NCI-H146 treated with DMSO at 0.1 percent for 48 hours (cell line): ENCODE data around the gene TMEM131L.
"Not testable (repeated sequence)": the region's sequence is repeated elsewhere in the genome, so short reads cannot be mapped to it uniquely, and the experiment has no call there.

Experiments used
- DNase-seq: peaks from one replicate; lab custom pipeline; 2025; ENCODE audit not compliant: unreplicated experiment; lab: John Stamatoyannopoulos, UW

Gene TMEM131L

GRCh38 chr4:153502584-153502983 lies 36.4 kb downstream of the TMEM131L start:
- no peak for DNase-seq

DNA sequence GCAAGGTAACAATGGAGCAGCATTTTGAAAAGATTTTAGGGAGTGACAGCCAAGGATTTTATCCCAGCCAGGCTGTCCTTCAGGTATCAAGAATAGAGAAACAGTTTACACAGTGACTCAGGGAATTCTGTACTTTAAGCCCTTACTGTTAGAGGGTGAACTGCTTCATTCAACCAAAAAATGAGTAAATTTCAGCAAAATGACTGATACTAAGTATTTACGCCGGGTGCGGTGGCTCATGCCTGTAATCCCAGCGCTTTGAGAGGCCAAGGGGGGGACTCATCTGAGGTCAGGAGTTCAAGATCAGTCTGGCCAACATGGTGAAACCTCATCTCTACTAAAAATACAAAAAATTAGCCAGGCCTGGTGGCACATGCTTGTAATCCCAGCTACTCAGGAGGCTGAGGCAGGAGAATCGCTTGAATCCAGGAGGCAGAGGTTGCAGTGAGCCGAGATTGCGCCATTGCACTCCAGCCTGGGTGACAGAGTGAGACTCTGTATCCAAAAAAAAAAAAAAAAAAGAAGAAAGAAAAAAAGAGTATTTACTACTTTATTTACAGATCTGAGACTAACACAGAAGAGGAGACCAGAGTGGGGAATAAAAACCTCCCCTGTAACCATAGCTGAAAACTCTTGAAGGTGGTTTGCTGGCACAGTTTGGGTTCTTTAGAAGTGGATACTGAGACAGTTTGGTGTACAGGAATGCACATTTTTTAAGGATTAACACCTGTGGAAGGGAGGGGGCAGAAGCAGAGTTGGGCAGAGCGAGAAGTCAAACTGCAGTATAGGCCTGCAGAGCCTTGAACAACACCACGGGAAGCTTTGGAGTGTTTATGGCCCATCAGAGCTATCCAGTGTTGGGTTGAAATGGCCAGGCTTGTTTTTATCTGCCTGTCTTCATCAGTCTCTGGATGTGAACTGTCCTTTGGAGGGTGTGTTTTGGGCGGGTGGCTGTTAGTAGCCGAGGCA lies 40.5 kb downstream of the TMEM131L start:
- no peak for DNase-seq

DNA sequence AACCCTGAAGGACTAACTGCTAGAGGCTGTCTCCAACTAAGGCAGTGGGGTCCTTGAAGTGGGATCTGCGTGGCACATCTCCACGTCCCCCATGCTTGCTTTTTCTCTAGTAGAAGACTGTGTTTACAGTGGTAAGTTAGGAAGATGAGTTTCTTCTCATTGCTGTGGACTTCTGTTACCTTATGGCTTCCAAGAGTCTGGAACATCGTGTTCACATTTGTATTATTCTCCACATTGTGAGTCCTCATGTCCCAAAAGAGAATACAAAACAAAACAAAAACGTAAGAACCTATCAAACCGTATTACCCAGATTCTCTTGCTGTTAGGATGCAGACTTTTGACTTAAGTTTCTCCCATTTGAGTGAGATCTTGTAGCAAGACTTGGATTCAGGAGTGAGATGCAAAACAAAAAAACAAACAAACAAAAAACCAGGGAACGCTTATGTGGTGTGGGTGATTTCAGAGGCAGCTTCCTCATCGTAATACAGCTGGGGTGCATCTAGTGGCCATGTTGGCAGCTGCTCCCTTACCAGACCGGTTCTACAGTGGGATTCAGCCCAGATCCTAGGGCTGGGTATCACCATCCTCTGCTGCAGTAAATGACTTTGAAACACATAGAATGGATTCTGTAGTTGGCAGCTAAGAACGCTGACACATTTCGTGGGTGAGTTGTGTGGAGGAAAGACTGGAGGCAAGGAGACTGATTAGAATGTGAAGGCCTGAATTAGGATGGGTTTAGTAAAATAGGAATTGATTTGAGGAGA lies 41.3 kb downstream of the TMEM131L start:
- no peak for DNase-seq

GRCh38 chr4:153509212-153509611 lies 43.1 kb downstream of the TMEM131L start:
- DNase-seq: not testable (repeated sequence)

DNA sequence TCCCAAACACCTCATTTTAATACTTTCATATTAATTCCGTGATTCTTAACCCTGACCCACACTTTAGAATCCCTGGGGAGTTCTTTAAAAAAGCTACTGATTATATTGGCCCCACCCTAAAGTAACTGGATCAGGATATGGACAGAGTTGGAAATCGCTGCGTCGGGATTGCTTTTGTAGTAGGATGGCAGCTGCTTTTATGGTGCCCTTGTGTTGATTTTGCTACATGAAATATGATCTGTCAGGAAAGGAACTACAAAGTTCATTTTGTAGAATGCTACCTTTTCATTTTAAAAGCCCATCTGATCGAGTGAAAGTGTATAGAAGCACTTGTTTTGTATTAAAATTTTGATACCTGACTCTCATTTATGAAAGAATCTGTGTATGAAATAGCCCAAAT lies 43.6 kb downstream of the TMEM131L start:
- DNase-seq: no peak

- no peak for DNase-seq
Measured at GRCh38 chr4:153510252-153511001, 44.3 kb downstream of the TMEM131L start.

DNA sequence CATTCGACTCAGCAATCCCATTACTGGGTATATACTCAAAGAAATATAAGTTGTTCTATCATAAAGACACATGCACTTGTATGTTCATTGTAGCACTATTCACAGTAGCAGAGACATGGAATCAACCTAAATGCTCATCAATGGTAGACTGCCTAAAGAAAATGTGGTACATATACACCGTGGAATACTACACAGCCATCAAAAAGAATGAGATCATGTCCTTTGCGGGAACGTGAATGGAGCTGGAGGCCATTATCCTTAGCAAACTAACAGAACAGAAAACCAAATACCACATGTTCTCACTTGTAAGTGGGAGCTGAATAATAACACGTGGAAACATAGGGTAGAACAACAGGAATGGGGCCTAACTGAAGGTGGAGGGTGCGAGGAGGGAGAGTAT lies 44.9 kb downstream of the TMEM131L start:
- DNase-seq: no peak

GRCh38 chr4:153512162-153512852 lies 46.1 kb downstream of the TMEM131L start:
- no peak for DNase-seq

- DNase-seq: no peak
Measured at GRCh38 chr4:153512952-153513500, 46.9 kb downstream of the TMEM131L start.

DNA sequence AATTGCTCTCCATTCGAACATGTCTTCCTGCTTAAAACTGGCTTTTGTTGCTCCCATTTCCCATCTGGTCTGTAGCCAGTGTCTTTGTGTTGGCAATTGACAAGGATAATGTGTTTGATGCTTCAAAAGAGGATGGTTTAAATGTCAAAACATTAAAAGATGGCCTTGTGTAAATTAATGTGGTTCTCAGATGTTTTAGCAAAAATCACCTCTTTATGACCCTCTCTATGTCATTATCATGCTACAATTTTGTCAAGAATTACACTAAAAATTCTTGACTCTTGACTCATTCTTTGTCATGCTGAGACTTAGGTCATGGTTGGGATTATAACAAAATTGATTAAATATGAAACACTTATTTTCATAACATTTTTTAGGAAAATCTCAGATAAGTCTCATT lies 47.4 kb downstream of the TMEM131L start:
- DNase-seq: no peak

DNA sequence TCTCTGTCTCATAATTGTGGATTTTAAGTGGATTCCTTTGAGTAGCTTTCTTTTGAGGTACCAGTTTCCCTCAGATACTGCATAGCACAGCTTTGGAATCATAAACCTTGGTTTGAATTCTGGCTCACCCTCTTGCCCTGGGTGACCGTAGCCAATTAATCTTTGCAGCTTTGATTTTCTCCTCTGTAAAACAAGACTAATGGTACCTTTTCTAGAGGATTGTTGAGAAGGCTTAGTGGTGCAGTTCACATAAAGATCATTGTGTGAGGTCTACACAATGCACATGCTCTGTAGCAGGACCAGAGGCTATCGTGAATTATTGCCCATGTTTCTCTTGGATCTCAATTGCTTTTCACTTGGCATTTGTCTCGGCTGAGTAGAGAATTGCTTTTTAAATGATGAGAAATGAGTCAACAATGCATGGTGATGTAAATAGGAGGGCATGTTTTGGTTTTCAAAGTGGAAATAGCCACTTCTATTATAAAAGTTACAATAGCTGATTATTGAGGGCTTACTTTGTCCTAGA lies 47.9 kb downstream of the TMEM131L start:
- DNase-seq: no peak

GRCh38 chr4:153514688-153515426 lies 48.7 kb downstream of the TMEM131L start:
- no peak for DNase-seq

DNA sequence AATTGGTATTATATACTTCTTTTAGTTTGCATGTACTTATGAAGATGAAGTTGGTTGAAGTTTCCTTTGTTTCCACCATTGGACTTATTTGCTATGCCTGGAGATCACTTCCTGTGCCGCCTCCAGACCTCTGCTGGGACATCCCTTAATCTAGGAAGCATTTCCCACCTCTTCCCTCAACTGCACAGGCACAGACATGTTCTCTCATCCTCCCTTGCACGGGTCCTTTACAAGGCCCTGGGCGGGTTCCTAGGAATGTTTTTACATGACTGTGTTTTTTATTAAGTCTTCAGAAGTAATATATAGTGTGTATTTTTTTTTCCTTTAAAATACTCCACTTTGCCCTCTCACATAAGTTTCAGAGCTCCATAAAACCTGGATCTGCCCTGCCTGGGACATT lies 51.0 kb downstream of the TMEM131L start:
- no peak for DNase-seq

DNA sequence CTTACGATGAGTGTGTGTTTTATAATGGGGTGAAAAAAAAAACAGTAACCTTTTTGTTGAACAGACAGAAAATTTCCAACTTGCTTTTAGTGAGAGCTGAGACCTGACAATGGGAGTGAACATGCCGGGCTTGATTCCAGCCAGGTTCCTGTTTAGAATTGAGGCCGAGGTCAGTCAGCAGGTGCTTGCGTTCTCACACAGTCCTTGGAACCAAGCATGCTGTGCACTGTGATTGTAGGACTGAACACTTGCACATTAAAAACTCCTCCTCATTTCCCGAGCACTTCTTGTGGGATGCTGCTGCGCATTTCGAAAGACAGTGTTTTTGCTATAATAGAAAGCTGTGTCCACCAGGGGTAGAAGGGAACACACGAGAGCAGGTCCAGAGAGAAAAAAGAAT lies 51.8 kb downstream of the TMEM131L start:
- DNase-seq: no peak

DNA sequence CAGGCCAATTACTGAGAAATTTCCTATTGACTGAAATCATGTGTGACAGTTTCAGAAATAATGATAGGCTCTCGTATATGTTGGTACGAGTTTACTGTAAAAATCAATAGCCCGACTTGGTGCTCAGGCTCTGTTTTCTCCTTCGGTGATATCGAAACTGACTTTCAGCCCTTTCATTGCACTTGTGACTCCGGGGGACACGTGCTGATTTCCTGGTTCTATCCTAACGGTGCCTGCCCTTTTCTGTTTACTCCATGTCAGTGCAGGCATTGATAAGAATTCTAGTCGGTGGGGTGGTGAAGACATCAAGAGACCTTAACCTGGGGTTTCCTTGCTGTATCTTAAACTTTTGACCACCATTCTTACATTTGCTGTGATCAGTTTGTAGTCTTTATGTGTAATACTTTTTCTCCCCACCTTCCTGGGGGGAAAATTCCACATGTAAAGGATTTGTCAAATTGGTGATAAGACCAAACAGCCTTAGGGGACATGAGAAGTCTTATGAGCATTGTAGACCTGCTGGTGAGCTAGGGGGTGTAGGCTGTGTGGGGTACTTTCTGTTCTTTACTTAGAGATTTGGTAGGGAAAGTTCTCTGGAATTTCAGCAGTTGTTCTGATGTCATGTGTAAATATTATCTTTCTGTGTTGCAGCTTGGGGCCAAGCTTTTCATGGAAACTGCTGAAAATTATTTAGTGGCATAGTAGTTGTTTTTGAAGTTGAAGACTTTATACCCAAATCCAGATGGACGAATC lies 52.7 kb downstream of the TMEM131L start:
- DNase-seq: no peak

DNA sequence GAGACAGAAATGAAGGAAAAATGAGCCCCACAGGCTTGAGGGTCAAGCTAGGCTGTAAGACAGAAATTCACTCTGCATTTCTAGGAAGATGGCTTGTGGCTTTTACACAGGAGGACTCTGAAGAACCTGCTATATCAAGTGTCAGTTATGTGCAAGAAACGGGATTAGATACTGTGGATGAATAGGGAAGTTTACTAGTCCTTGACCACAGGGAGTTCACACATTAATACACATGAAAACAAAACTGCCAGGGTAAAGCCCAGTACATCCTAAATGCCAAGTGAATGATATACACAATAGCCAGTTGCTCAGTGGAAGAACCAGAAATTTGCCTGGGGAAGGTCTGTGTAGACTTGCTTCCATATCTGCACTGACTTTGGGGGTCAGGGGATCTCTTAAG lies 53.5 kb downstream of the TMEM131L start:
- DNase-seq: no peak

DNA sequence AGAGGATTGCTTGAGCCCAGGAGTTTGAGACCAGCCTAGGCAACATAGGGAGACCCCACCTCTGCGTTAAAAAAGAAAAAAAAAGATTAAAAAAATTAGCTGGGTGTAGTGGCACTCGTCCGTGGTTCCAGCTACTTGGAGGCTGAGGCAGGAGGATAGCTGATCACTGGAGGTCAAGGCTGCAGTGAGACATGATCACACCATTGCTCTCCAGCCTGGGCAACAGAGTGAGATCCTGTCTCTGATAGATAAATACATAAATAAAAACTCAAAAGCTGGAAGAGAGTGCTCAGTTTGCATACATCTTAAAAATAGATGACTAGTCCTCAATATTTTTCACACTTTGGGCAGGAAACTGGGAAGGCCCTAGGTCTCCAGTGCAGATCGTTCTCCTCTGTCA lies 54.1 kb downstream of the TMEM131L start:
- no peak for DNase-seq

DNA sequence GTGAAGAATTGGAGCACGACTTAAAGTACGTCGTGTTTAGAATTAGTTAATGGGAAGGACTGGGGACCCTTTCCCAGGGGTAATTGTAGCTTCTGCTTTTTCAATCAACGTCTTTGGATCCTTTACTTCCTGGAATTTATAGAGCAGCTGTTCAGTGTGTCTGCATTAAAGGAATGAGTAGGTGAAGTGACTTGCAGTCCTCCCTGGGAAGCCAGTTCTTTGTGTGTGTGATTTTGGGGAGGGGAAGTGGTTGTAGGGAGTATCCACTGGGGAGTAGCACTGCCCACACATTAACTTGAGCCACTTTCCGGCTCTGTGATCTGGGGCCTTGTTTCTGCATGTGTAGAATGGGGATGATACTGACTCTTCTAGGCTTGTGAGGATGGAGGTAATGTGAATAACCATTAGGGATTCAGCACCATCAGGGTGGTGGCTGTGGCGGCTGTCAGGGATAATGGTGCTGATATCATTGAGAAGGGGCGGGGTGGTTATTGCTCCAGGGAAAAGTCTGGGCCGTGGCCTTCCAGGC lies 54.7 kb downstream of the TMEM131L start:
- DNase-seq: no peak

GRCh38 chr4:153521478-153521877 lies 55.3 kb downstream of the TMEM131L start:
- no peak for DNase-seq
